ENCODE data around the gene UBE2E2.

- TF ChIP-seq CEBPB (IDR thresholded peaks at IDR 0.05) (no peak), FOXM1 (IDR thresholded peaks at IDR 0.05; ENCODE audit: borderline replicate concordance, low read depth) (no peak), TCF12 (IDR thresholded peaks at IDR 0.05; ENCODE audit: low read depth) (no peak), EP300 (IDR thresholded peaks at IDR 0.05; ENCODE audit: borderline replicate concordance) (no peak), EGR1 (IDR thresholded peaks at IDR 0.05) (no peak), REST (IDR thresholded peaks at IDR 0.05; ENCODE audit: low read depth) (no peak), TAF1 (IDR thresholded peaks at IDR 0.05; ENCODE audit: low read depth) (no peak), CREB1 (IDR thresholded peaks at IDR 0.05; ENCODE audit: low read depth) (no peak), TEAD4 (IDR thresholded peaks at IDR 0.05) (no peak), RAD21 (IDR thresholded peaks at IDR 0.05; ENCODE audit: low read depth) (no peak), YY1 (IDR thresholded peaks at IDR 0.05; ENCODE audit: low read depth) (no peak)
- TF ChIP-seq, protein P1, sequence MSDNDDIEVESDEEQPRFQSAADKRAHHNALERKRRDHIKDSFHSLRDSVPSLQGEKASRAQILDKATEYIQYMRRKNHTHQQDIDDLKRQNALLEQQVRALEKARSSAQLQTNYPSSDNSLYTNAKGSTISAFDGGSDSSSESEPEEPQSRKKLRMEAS (IDR thresholded peaks at IDR 0.05) = no peak
- TF ChIP-seq, protein P2, sequence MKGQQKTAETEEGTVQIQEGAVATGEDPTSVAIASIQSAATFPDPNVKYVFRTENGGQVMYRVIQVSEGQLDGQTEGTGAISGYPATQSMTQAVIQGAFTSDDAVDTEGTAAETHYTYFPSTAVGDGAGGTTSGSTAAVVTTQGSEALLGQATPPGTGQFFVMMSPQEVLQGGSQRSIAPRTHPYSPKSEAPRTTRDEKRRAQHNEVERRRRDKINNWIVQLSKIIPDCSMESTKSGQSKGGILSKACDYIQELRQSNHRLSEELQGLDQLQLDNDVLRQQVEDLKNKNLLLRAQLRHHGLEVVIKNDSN (IDR thresholded peaks at IDR 0.05) = no peak
Observed at GRCh38 chr3:23164746-23165145, 38.4 kb upstream of the UBE2E2 start.

Data from Ishikawa (cell line).